MM.1S (cell line): Measurements from ENCODE around the gene ABCD1.

ENCODE experiments used
- EZH2 ChIP-seq: fragments of 300-600 bp; sonication (generic); optimal IDR thresholded peaks from 2 replicates; pipeline ENCODE3; 2017; ENCODE audit warnings: low read depth, mild to moderate bottlenecking, antibody characterized with exemption, low read length, mixed read lengths
- EZH2phosphoT487 ChIP-seq: fragments of 300-600 bp; sonication (generic); IDR thresholded peaks from 2 replicates; pipeline ENCODE4 v1.6.1; 2018; ENCODE audit warnings: antibody characterized with exemption, low read length
- TF ChIP-seq, protein P1 (sequence below): fragments of 300-600 bp; sonication (generic); IDR thresholded peaks from 2 replicates; pipeline ENCODE4 v1.5.1; 2016; ENCODE audit warnings: antibody characterized with exemption, low read length, mixed read lengths

DNA sequence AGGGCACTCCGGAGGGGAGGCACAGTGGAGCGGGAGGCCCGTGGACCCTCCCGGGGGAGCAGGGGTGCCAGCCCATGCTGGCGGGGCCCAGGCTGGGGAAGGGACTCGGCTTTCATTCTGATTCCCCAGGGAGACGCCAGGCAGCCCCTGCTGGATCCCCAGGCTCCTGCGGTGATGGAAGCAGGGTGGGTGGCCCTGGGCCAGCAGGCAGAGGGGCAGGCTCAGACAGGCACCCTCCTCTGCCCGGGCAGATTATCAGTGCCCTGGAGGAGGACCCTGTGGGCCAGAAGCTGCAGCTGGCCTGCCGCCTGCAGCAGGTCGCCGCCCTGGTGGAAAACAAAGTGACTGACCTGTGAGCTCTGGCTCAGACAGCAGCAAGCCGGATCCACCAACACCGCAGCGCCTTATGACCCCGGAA is 54.0 kb downstream of the ABCD1 start:
- TF ChIP-seq EZH2 = no peak
- TF ChIP-seq, protein P1, sequence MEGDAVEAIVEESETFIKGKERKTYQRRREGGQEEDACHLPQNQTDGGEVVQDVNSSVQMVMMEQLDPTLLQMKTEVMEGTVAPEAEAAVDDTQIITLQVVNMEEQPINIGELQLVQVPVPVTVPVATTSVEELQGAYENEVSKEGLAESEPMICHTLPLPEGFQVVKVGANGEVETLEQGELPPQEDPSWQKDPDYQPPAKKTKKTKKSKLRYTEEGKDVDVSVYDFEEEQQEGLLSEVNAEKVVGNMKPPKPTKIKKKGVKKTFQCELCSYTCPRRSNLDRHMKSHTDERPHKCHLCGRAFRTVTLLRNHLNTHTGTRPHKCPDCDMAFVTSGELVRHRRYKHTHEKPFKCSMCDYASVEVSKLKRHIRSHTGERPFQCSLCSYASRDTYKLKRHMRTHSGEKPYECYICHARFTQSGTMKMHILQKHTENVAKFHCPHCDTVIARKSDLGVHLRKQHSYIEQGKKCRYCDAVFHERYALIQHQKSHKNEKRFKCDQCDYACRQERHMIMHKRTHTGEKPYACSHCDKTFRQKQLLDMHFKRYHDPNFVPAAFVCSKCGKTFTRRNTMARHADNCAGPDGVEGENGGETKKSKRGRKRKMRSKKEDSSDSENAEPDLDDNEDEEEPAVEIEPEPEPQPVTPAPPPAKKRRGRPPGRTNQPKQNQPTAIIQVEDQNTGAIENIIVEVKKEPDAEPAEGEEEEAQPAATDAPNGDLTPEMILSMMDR = no peak
- TF ChIP-seq EZH2phosphoT487 = no peak
